Medulla oblongata (tissue), 1 donor: ENCODE measurements around the gene TENM4.
"Not testable (repeated sequence)": the region's sequence is repeated elsewhere in the genome, so short reads cannot be mapped to it uniquely, and the experiment has no call there.

Source experiments
- DNase-seq: peaks from one replicate; pipeline ENCODE4 v3.0.0-alpha.2; 2015; ENCODE audit errors: extremely low spot score

TENM4 gene

DNA sequence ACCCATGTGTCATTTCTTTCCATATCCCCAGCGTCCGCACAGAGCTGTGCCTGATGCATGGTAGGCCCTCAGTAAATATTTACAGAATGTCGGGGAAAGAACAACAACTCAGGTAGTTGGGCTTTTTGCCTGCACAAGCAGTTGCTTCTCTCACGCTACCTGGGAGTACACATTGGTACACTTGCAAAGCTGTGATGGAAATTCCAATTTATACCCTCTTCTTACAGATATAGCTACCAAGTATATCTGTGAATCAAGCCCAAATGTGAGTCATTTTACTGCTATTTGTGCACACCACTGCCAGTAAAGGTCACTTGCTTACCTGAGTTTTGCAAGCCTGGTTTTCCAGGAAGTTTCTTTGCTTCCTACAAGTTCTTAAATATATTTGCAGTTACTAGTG, 533.2 kb downstream of the TENM4 start:
- no peak for DNase-seq

GRCh38 chr11:78906566-78906965, 534.3 kb downstream of the TENM4 start:
- peak; percentile 6 for DNase-seq

DNA sequence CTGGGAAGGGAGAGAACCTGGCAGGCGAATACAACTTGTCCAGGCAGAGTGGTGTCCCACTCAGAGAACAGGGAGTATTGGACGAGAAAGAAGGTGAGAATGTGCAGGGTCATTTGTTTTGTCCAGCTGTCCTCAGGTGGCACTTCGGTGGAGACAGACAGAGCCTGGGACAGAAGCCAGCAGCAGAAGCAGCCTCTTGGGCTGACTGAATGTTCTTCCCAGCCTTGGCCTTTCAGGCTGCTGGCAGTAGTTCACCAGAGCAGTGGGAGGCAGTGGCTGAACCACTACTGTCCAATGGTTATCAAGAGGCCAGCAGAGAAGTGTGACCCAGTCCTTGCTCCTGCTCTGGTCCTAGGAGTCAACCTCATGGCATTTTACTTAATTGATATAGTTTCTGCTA, 535.1 kb downstream of the TENM4 start:
- DNase-seq, result peak; percentile 18

- no peak for DNase-seq
Observed at GRCh38 chr11:78902771-78903507, 537.9 kb downstream of the TENM4 start.

DNA sequence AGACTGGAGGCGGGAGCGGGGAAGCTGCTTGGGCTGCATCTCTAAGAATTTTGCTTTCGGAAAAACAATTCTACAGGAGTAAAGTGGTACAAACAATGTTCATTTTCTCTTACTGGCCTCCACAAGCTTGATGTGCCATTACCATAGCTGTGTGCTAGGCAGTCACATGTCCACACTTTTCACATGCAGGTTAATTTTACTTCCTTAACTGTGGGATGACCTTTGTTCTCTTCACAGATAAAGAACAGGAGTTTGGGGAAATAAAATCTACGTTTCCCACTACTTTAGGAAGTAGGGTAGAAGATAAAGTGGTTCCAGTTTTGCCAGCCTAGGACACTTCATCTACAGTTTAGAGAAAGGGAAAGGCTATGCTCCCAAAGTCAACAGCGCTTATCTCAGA, 539.0 kb downstream of the TENM4 start:
- no peak for DNase-seq

- no peak for DNase-seq
Observed at GRCh38 chr11:78898266-78898775, 542.5 kb downstream of the TENM4 start.

- DNase-seq, result no peak
Observed at GRCh38 chr11:78893996-78894395, 546.8 kb downstream of the TENM4 start.

DNA sequence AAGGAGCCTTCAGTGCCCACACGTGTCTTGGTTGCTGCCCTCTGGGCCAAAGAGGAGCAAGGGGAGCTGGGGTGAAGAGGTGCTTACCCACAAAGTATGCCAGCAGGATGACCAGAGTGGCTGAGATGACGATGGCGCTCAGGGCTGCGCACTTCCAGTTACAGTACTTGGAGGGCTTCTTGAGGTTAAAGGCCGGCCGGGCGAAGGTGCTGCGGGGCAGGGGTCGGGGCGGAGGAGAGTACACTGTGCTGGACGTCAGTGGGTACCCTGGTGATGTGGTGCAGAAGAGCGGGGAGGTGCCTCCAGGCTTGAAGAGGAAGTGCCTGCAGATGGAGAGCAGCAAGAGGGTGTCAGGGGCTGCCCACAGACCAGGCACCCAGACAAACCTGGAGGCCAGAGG, 551.1 kb downstream of the TENM4 start:
- DNase-seq, result no peak

DNA sequence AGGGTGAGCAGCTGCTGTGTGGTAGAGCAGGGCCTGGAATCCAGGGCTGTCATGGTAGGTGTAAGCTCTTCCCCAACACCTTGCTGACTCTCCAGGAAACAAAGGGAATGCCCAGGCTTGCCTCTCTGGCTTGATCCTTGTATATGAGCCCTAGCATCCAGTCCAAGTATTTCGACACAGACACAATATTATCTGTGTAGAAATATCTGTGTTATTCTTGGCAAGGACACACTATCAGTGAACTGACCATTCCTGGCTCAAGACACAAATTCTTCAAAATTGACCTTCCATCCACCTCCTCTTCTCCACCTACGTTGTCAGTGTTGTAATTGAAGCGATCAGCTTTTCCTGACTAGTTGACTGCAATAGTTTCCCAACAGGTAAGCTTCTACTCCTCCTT, 554.2 kb downstream of the TENM4 start:
- no peak for DNase-seq

GRCh38 chr11:78884761-78885160, 556.1 kb downstream of the TENM4 start:
- no peak for DNase-seq

GRCh38 chr11:78883506-78883905, 557.3 kb downstream of the TENM4 start:
- DNase-seq, result no peak

DNA sequence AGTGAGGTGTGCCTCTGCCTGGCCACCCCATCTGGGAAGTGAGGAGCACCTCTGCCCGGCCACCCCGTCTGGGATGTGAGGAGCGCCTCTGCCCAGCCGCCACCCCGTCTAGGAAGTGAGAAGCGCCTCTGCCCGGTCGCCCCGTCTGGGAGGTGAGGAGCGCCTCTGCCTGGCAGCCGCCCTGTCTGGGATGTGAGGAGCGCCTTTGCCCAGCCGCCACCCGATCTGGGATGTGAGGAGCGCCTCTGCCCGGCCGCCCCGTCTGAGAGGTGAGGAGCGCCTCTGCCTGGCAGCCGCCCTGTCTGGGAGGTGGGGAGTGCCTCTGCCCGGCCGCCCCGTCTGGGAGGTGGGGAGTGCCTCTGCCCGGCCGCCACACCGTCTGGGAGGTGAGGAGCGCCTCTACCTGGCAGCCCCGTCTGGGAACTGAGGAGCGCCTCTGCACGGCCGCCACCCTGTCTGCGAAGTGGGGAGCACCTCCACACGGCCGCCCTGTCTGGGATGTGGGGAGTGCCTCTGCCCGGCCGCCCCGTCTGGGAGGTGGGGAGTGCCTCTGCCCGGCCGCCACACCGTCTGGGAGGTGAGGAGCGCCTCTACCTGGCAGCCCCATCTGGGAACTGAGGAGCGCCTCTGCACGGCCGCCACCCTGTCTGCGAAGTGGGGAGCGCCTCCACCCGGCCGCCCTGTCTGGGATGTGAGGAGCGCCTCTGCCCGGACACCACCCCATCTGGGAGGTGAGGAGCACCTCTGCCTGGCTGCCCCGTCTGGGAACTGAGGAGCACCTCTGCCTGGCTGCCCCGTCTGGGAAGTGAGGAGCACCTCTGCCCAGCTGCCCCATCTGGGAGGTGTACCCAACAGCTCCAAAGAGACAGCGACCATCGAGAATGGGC, 561.5 kb downstream of the TENM4 start:
- DNase-seq, result not testable (repeated sequence)

- DNase-seq, result no peak
Observed at GRCh38 chr11:78878631-78879030, 562.2 kb downstream of the TENM4 start.

- DNase-seq, result no peak
Observed at GRCh38 chr11:78876676-78877075, 564.2 kb downstream of the TENM4 start.

GRCh38 chr11:78870655-78871054, 570.2 kb downstream of the TENM4 start:
- DNase-seq, result no peak

GRCh38 chr11:78869293-78869692, 571.5 kb downstream of the TENM4 start:
- DNase-seq, result no peak

GRCh38 chr11:78868563-78868962, 572.3 kb downstream of the TENM4 start:
- no peak for DNase-seq

DNA sequence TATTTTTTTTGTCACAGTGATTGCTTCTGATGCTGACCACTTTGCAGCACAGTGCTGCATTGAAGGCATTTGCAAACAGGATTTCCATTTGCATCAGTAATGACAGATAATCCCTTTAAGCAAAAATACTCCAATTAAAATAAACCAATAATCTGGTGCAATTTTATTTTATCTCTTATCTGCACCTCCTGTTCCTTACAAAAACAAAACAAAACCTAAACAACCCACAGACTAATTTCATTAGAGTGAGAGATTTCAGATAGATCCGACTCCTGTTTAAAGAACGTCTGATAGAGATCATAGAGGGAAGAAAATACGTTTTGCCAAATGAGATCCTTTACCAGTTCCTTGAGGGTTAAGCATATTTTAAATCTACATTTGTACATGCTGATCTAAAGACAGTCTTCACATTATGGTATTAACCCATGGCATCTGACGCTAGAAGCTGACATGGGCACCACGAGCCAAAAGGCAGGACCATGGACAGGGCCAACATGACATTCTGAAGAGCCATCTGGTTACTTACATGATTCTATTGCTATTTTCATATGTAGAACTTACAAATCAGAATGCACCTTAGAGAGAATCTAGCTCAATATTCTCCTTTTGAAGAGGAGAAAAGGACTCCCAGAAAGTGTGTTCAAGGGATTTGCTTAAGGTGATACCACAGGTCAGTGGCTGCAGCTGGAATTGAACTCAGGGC, 580.0 kb downstream of the TENM4 start:
- no peak for DNase-seq

DNA sequence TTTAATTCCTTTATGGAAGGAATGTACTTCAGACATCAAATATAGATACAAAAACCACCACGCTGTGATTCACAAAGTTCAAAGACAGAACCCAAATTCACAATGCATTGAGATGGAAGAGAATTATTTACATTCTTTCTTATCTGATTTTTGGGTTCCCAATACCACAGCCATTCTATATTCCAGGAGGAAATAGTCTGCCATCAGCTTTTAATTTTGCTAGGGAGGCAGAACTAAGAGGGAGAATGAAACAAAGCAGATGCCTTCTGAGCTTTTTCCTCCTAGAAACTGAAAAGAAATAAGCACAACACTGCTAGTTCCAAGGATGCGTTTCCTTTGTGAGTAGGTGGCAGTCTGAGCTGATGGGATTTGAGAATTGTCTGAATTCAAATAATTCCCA, 583.1 kb downstream of the TENM4 start:
- DNase-seq, result no peak

DNA sequence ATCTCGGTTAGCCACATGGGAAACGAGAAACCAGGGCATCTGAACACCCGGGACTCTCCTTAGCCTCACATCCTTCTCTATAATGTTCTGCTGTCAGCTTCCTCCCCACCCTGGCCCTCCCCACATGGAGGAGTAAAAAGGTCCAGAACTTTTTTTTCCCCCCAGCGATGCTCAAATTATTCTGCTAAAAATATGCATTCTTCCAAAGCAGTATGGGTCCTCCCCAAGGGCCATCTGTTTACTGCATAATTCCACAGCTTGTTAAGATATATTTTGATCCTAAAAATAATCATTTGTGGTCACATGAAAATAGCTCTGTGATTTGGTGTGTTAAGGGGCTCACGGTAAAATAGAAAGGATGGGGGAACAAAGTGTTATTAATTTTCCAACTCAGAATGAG, 584.6 kb downstream of the TENM4 start:
- no peak for DNase-seq

GRCh38 chr11:78855116-78855515, 585.7 kb downstream of the TENM4 start:
- no peak for DNase-seq

DNA sequence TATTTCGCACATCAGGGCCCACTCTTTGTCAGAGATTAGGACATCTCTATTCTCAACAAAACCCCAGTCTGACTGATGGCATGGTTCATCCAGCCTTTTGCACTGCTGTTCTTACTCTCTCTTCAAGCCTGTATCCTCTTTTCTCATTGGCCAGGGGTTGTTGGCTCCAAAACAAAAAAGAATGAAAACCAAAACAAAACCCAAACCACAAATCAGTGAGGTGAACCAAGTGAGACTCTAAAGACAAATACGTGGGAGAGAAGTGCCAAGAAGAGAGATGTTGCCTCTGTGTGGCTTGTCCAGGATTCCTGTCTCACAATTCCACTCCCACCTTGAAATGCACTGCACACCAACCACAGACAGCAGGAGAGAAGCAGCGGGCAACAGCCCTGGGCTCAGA, 587.3 kb downstream of the TENM4 start:
- DNase-seq, result no peak
